Esophagus muscularis mucosa (tissue), 4 donors: Measurements from ENCODE around the gene HHATL.

Experiments used
- EP300 ChIP-seq: sonication (generic); formaldehyde crosslinking; IDR thresholded peaks from one replicate; pipeline ENCODE4 v1.6.1; 2017; ENCODE audit warnings: antibody characterized with exemption
- POLR2A ChIP-seq: fragments of 450-650 bp; IDR thresholded peaks from one replicate; pipeline ENCODE4 v1.6.1; 2017; ENCODE audit warnings: antibody characterized with exemption, moderate library complexity, mild to moderate bottlenecking, low read depth
- POLR2AphosphoS5 ChIP-seq, 2 donors: sonication (generic); formaldehyde crosslinking; IDR thresholded peaks; one replicate each; pipeline ENCODE4 v1.6.1; 2017; ENCODE audit warnings: antibody characterized with exemption in 2 of 2
- TF ChIP-seq, protein P1 (sequence below), 3 experiments: fragments of 200-600 bp in 2 of 3; fragments of 450-650 bp in 1 of 3; sonication (generic) in 2 of 3; IDR thresholded peaks; one replicate each; pipeline ENCODE4 v1.5.1; 2017 to 2019; ENCODE audit warnings: antibody characterized with exemption in 3 of 3, mild to moderate bottlenecking in 2 of 3, moderate library complexity in 1 of 3

DNA sequence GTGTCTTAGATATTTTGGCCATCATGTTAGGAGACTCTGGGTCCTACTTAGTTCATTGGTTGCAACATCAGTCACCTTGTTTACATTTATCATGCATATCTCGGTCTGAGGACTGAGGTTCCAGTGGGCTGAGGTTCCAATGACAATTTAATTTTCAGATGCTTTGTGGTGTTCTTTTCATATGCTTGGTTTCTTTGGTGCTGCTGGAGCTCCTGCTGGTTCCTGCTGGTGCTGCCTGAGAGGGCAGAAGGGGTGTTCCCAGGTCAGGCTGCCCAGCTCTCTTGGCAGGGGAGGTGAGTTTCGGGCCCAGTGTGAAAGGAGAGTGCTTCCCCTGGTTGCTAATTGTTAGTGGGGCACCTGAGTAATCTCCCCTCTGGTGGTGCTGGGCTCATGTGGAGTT is 24.2 kb downstream of the HHATL start:
- TF ChIP-seq, protein P1, sequence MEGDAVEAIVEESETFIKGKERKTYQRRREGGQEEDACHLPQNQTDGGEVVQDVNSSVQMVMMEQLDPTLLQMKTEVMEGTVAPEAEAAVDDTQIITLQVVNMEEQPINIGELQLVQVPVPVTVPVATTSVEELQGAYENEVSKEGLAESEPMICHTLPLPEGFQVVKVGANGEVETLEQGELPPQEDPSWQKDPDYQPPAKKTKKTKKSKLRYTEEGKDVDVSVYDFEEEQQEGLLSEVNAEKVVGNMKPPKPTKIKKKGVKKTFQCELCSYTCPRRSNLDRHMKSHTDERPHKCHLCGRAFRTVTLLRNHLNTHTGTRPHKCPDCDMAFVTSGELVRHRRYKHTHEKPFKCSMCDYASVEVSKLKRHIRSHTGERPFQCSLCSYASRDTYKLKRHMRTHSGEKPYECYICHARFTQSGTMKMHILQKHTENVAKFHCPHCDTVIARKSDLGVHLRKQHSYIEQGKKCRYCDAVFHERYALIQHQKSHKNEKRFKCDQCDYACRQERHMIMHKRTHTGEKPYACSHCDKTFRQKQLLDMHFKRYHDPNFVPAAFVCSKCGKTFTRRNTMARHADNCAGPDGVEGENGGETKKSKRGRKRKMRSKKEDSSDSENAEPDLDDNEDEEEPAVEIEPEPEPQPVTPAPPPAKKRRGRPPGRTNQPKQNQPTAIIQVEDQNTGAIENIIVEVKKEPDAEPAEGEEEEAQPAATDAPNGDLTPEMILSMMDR (IDR thresholded peaks at IDR 0.05) = no peak
- no peak for TF ChIP-seq POLR2AphosphoS5 (IDR thresholded peaks at IDR 0.05)
- no peak for TF ChIP-seq POLR2A
- TF ChIP-seq EP300 = no peak
